Mucosa of gallbladder (tissue), 1 donor: ENCODE measurements around the gene CKS1B. TPM values are rescaled to one million over a fixed set of nuclear protein-coding genes. Genes with fewer than 3 reads are reported as not detected.

Source experiments
- DNase-seq: peaks from one replicate; pipeline ENCODE4 v3.0.0-alpha.2; 2020; ENCODE audit warnings: low spot score
- total RNA-seq: library from RNA; stranded (reverse); gene quantifications from one replicate; pipeline ENCODE4 v1.2.1, GENCODE V29; 2021
- donor health status: DM: no; HTN: no; CAD: no.

CKS1B gene
- total RNA-seq, 1 donor from 2014 or later = 27.1 TPM

GRCh38 chr1:154945962-154946850 lies 28.3 kb upstream of the CKS1B start:
- no peak for DNase-seq

GRCh38 chr1:154948079-154948478 lies 26.4 kb upstream of the CKS1B start:
- no peak for DNase-seq

GRCh38 chr1:154951901-154952657 lies 22.4 kb upstream of the CKS1B start:
- no peak for DNase-seq

- DNase-seq = no peak
These were observed 21.8 kb upstream of the CKS1B start for GRCh38 chr1:154952664-154953063.

GRCh38 chr1:154953611-154954038 lies 20.9 kb upstream of the CKS1B start:
- DNase-seq = no peak

- no peak for DNase-seq
These were observed 19.9 kb upstream of the CKS1B start for GRCh38 chr1:154954541-154954940.

- peak; percentile 77 for DNase-seq
These were observed 19.3 kb upstream of the CKS1B start for GRCh38 chr1:154955039-154955717.

GRCh38 chr1:154955718-154956543 lies 18.6 kb upstream of the CKS1B start, which contains the start of gene PBXIP1:
TSS of gene PBXIP1 (minus strand) at chr1:154956099. CDS start at chr1:154953721, 2,378 bp downstream.
- DNase-seq = peak; percentile 91

- DNase-seq = no peak
These were observed 17.9 kb upstream of the CKS1B start for GRCh38 chr1:154956544-154956941.

- DNase-seq = no peak
These were observed 17.3 kb upstream of the CKS1B start for GRCh38 chr1:154957091-154957657.

- no peak for DNase-seq
These were observed 16.4 kb upstream of the CKS1B start for GRCh38 chr1:154958036-154958435.

- no peak for DNase-seq
These were observed 15.6 kb upstream of the CKS1B start for GRCh38 chr1:154958681-154959425.

- DNase-seq = no peak
These were observed 15.1 kb upstream of the CKS1B start for GRCh38 chr1:154959426-154959780.

- no peak for DNase-seq
These were observed 13.9 kb upstream of the CKS1B start for GRCh38 chr1:154960446-154961136.

- peak; percentile 63 for DNase-seq
These were observed 13.0 kb upstream of the CKS1B start, which contains the start of gene PYGO2 for GRCh38 chr1:154961207-154962155. TSS of gene PYGO2 (minus strand) at chr1:154961782. CDS start at chr1:154961576, 206 bp downstream.

- DNase-seq = no peak
These were observed 12.2 kb upstream of the CKS1B start for GRCh38 chr1:154962156-154962749.

GRCh38 chr1:154962795-154963330 lies 11.6 kb upstream of the CKS1B start:
- no peak for DNase-seq

- no peak for DNase-seq
These were observed 10.8 kb upstream of the CKS1B start for GRCh38 chr1:154963643-154964042.
